Right ventricle myocardium inferior (tissue), 1 donor: Measurements from ENCODE around the gene CPXM1. TPM values are rescaled to one million over a fixed set of nuclear protein-coding genes. Genes with fewer than 3 reads are reported as not detected.
A peak's percentile ranks its signal among the peaks of the same experiment; 100 is the strongest.
"Not testable (repeated sequence)": the region's sequence is repeated elsewhere in the genome, so short reads cannot be mapped to it uniquely, and the experiment has no call there.

Experiments
- ATAC-seq: fragments of 200-7000 bp; cut with Tn5 transposase; one replicate; pipeline ENCODE4 v1.9.1; 2020; ENCODE audit warnings: mild to moderate bottlenecking, moderate library complexity
- DNase-seq: peaks from one replicate; pipeline ENCODE4 v3.0.0; 2021; ENCODE audit errors: missing footprints
- intact Hi-C: fragments of 100-400 bp; cut with DNase I; formaldehyde crosslinking; loops from one replicate; pipeline ENCODE4 v1.11.0; 2022
- total RNA-seq: library from RNA; stranded (reverse); fragmentation: NEBNext Ultra II Directional; extraction: Animal tissue kit (Norgen Biotek cat#: 25700); gene quantifications from one replicate; pipeline ENCODE4 v1.2.1, GENCODE V29; 2021
- donor health status: DM: no; HTN: yes; CAD: no; lungs with severe emphysema.

CPXM1 gene
- total RNA-seq, 1 donor from 2014 or later = 2.3 TPM

DNA sequence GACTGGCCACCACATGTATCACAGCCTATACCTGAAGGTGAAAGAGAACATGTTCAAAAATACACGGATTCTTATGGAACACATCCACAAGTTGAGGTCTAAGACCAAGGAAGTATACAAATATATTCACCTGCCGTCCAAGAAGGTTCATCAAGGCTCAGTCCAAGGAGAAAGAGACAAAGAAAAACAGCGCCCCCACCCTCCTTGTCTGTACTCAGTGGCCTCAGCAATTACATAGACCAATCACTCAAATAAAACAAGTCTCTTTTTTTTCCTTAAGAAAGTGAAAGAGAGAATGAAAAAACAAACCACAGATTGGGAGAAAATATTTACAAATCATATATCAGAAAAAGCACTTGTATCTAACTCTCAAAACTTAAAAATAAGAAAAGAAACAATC is 19.5 kb downstream of the CPXM1 start:
- ATAC-seq (no peak), DNase-seq (no peak)
- intact Hi-C loops = loop anchor here (10.0 kb wide), 1 partner anchor 924 kb away; no protein-coding TSS in a partner anchor

- intact Hi-C loops = no loop called here
- DNase-seq (no peak), ATAC-seq (no peak)
These were observed 21.7 kb downstream of the CPXM1 start for GRCh38 chr20:2778602-2779321.

DNA sequence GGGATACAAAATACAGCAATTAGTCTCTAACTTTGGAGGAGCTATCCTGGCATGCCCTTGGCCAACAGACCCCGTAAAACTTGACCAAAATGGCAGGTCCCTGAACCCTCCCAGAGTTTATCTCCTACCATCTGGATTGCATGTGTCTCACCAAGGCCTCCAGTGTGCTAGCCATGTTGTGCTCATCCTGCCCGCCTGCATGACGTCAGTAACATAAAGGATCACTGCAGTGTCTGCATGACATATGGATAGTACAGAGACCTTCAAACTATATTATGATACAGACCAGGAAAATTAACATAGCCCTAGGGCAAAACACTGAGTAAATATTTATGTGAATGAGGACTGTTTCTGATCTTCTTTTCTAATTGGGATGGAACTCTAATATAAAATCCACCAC is 25.3 kb downstream of the CPXM1 start:
- ATAC-seq = no peak
- DNase-seq = no peak
- intact Hi-C loops = no loop called here

DNA sequence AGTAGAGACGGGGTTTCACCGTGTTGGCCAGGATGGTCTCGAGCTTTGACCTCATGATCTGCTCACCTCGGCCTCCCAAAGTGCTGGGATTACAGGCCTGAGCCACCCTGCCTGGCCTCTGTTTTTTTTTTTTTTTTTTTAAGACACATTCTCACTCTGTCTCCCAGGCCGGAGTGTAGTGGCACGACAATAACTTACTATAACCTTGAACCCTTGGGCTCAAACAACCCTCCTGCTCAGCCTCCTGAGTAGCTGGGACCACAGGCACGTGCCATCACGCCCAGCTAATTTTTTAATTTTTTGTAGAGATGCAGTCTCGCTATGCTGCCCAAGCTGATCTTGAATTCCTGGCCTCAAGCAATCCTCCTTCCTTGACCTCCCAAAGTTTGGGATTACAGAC is 26.6 kb downstream of the CPXM1 start:
- ATAC-seq = no peak
- intact Hi-C loops = no loop called here
- DNase-seq = no peak

DNA sequence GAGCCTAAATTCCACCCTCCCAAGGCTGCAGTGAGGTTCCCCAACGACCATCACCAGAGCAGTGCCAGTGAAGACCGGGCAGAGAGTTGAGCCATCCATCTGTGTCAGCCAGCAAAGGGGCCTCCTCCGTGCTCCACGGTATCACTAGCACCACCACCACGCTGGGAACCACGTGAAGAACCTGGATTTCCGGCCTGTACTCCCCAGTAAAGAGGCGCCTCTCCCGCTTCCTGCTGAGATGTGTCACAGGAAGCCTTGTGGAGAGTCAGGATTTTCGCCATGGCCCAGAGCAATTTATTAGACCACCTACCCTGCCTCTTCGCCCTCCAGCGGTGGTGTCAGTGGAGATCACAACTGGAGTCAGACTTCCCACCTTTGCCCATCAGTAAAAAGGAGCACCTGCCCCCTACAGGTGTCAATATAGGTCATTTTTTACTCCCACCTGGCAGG is 28.8 kb downstream of the CPXM1 start:
- intact Hi-C loops = no loop called here
- DNase-seq (peak; percentile 26), ATAC-seq (no peak)

GRCh38 chr20:2770091-2770490 is 30.3 kb downstream of the CPXM1 start:
- DNase-seq = peak; percentile 52
- intact Hi-C loops, ATAC-seq: not testable (repeated sequence)

- intact Hi-C loops = no loop called here
- DNase-seq (no peak), ATAC-seq (no peak)
These were observed 31.8 kb downstream of the CPXM1 start for GRCh38 chr20:2768632-2769015.

DNA sequence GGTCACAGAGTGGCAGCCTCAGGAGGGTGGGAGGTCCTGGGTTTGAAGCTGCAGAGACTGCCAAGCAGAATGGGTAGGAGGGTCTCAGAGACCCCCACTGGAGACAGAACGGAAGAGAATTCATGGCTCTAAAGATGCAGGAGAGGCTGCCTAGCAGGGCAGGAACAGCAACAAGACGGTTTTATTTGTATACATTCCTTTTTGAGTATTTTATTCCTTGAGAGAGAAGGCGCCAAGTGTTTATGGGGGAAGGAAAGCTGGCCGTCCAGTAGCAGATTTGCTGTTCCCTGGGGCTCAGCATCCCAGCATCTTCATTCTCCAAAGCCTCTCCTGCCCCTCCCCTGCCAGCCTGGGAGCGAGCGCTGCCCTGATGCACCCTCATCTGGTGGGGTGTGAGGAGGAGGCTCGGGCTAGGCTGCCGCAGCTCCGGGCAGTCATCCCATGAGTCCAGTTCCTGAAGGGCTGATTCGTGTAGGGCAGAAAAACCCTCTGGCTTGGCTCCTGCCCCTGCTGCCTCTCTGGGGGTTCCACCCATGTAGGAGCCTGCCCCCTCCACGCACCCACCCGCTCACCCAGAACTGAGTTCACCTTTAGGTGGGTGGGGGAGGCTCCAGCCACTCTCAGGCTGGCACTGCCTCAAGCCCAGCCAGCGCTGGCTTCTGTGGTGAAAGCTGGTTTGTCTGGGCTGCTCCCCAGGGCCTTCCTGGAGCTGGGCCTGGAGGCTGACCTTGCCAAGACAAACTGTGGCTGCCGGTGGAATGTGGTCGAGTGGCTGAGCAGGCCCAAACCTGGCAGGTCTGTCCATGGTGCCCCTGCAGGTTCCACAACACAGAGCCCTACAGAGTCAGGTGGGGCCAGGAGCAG is 32.4 kb downstream of the CPXM1 start:
- peak; percentile 68 for ATAC-seq
- DNase-seq = no peak
- intact Hi-C loops = no loop called here

DNA sequence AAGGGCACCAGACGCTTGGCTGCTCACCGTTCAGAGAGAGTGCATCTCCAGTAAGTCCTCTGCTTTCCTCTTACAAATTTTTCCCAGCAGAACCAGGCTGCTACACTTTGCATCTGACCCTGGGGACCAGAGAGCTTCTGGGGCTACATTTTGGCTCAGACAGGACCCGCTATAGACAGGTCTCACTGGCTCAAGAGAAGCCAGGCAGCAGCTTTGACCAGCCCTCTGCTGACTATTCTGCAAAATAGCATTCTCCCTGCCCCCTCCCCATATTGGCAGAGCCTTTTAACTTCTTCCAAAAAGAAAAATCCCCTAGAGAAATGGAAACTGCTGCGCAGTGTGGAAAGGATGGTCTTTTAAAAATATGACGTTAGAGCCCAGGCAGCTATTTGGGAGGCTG is 37.2 kb downstream of the CPXM1 start:
- no peak for ATAC-seq
- no peak for DNase-seq
- intact Hi-C loops = no loop called here

GRCh38 chr20:2762578-2763131 is 37.8 kb downstream of the CPXM1 start:
- intact Hi-C loops = no loop called here
- DNase-seq (no peak), ATAC-seq (no peak)

DNA sequence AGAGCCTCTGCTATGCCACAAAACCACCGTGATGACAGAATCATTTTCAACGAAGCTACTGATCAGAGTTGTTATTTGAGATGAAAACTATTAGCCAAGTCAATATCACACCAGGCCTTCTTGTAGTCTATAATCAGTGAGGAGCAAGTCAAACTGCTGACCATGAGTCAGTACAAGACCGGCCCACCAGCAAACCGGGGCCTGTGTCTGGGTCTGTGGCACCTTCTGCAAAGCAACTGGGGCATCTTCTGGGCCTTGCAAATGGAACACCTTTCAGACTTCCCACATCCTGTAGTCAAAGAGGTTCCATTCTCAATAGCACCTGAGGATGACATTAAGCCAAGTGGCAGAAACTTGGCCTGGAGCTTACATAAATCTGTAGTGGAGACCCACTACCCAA is 38.5 kb downstream of the CPXM1 start:
- DNase-seq (no peak), ATAC-seq (no peak)
- intact Hi-C loops = no loop called here

DNA sequence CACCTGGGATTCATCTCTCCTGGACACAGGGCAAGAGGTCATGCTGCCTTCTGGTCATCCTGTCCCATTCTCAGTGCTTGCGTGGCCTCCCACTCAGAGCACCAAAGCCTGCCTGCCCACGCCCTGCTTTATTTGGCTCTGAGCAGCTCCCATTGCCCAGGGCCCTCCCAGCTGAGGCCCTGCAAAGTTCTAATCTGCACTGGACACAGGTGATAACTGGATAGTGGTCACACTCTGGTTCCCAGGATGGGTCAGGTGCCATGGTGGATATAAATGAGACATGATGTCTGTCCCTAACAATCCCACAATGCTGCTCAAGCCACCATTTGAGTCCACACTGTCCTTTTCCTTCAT is 39.5 kb downstream of the CPXM1 start:
- intact Hi-C loops = no loop called here
- ATAC-seq = no peak
- DNase-seq = no peak

DNA sequence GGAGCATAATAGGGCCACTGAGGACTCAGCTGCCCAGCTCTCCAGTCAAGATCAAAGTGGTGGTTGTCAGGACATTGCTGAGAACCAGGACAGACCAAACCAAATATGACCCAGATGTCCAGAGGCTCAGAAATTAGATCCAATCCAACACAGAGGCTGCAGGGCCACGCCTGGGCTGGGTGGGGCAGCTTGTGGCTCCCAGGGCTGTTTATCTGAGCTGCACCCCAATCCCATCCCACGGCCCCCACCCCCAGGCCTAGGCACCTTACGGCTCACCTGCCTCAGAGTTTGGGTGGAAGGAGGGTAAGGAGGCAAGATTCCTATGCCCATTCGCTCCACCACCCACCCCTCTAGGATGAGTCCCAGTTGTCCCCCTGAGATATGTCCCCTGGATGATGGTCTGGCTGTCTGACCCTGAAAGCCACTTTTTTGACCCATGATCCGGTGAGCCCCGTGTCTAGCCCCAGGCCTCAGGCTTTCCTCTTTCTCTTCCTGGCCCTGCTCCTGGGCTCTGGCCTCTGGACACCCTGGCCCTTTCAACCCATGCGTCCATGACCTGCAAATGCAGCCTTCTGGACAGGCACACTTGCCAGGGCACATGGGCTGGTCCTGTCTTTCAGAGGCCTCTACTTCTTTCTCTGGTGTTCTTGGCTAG is 40.0 kb downstream of the CPXM1 start:
- DNase-seq (no peak), ATAC-seq (no peak)
- intact Hi-C loops = no loop called here

- no peak for ATAC-seq
- intact Hi-C loops = no loop called here
- DNase-seq = no peak
These were observed 40.7 kb downstream of the CPXM1 start for GRCh38 chr20:2759603-2760296.

- intact Hi-C loops = no loop called here
- no peak for ATAC-seq
- DNase-seq = no peak
These were observed 41.3 kb downstream of the CPXM1 start for GRCh38 chr20:2759143-2759542.

DNA sequence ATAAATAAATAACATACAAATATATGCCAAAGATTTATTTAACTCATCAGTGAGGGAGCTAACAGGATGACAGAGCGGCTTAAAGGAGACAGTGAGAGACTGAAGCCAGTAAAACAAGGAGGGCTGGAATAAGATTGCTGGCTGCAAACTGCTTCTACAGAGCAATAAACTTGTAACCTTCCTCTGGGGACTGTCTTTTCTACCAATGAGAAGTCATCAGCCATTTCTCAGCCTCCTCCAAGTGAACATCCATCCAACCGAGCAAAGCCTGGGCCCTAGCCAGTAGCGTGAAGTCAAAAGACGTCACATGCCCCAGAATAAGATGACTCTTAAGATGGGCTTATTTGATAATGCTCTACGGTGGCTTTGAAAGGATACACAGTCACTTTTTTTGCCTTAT is 42.5 kb downstream of the CPXM1 start:
- ATAC-seq (no peak), DNase-seq (no peak)
- intact Hi-C loops = no loop called here

- DNase-seq = no peak
- intact Hi-C loops = no loop called here
- no peak for ATAC-seq
These were observed 43.4 kb downstream of the CPXM1 start for GRCh38 chr20:2757001-2757400.

GRCh38 chr20:2756056-2756611 is 44.3 kb downstream of the CPXM1 start:
- intact Hi-C loops = no loop called here
- peak; percentile 43 for ATAC-seq

More at GRCh38 chr20:2756056-2756611, 44.3 kb downstream of the CPXM1 start:
- no peak for DNase-seq
